Measurements from ENCODE around the gene LYPD5. TPM values are rescaled to one million over a fixed set of nuclear protein-coding genes. Genes with fewer than 3 reads are reported as not detected.

The LYPD5 gene
- total RNA-seq, 8 experiments from 2014 or later, result 0.05 to 2.4 (median 1.1) TPM

DNA sequence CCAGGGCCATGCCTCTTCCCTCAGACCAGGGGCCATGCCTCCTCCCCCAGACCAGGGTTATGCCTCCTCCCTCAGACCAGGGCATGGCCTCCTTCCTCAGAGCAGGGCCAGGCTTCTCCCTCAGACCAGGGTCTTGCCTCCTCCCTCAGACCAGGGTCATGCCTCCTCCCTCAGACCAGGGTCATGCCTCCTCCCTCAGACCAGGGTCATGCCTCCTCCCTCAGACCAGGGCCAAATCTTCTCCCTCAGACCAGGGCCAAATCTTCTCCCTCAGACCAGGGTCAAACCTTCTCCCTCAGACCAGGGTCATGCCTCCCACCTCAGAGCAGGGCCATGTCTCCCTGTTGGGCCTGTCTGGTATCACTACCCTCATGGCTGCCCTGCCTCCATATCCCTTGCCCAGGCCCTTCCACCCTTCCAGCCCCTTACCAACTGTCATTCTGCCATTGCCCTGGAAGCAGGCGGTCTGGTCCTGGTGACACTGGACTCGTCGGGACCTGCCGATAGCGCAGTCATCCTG lies 4.2 kb downstream of the LYPD5 start:
- H3K27ac ChIP-seq, result no peak overlapping the region
- peak overlapping the region in 1 of 5 donors; percentile 8 for H3K4me3 ChIP-seq
- 40% methylated on average over 2 of the region's 5 CpGs; no CpG with 5 or more reads in 9 of the 10 experiments for WGBS, 10 experiments
- no peak for ATAC-seq (replicated peaks in 6 of 8)
- in situ Hi-C loops (cut with MboI; ENCODE audit: low pct_unique_long_range_greater_than_20kb in 2 of 9, low sequenced_read_pairs in 9 of 9, unreplicated experiment in 9 of 9), result loop anchor here in 1 of 9 experiments (25.0 kb wide), 1 partner anchor 361 kb away; no protein-coding TSS in a partner anchor
- no peaks in the 10 kb centered on the region for H3K4me1 ChIP-seq (replicated peaks in 1 of 2)

GRCh38 chr19:43797556-43797955 lies 4.7 kb downstream of the LYPD5 start:
- no peaks in the 10 kb centered on the region for H3K4me1 ChIP-seq (replicated peaks in 1 of 2)
- no peak overlapping the region for H3K4me3 ChIP-seq
- no peak for ATAC-seq (replicated peaks in 6 of 8)
- in situ Hi-C loops (cut with MboI; ENCODE audit: low pct_unique_long_range_greater_than_20kb in 2 of 9, low sequenced_read_pairs in 9 of 9, unreplicated experiment in 9 of 9), result loop anchor here in 1 of 9 experiments (25.0 kb wide), 1 partner anchor 360 kb away; no protein-coding TSS in a partner anchor
- no peak overlapping the region for H3K27ac ChIP-seq
- WGBS, 10 experiments, result 37 to 80% (median 60%) methylated on average over 1 to 4 of the region's 7 CpGs; no CpG with 5 or more reads in 5 of the 10 experiments

- in situ Hi-C loops (cut with MboI; ENCODE audit: low pct_unique_long_range_greater_than_20kb in 2 of 9, low sequenced_read_pairs in 9 of 9, unreplicated experiment in 9 of 9), result loop anchor here in 1 of 9 experiments (25.0 kb wide), 1 partner anchor 360 kb away; no protein-coding TSS in a partner anchor
- WGBS, 10 experiments, result 0 to 70% (median 20%) methylated on average over 1 to 5 of the region's 6 CpGs; no CpG with 5 or more reads in 2 of the 10 experiments
- Histone ChIP-seq H3K4me1 (replicated peaks in 1 of 2) (no peaks in the 10 kb centered on the region), H3K27ac (no peak overlapping the region), H3K4me3 (no peak overlapping the region)
- no peak for ATAC-seq (replicated peaks in 6 of 8)
Observed at GRCh38 chr19:43797118-43797517, 5.1 kb downstream of the LYPD5 start.

DNA sequence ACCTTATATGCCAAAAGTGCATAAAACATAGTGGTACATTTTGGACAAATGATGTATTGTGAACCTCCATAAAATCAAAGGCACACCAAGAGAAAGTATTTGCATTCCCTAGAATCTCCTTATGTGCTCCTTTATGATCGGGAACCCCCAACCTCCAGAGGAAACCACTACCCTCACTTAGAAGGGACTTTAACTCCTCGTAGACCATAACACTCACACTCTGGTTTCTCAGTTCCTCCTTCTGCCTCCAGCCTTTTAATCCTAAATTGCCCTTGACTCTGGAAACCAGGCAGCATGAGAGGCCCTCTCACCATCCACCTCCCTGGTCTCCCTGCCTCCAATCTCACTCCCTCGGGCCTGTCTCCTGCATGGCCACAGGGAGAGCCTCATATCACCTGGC lies 11.7 kb downstream of the LYPD5 start:
- WGBS, 10 experiments, result 0 to 50% (median 17%) methylated on average over 1 to 2 of the region's 3 CpGs; no CpG with 5 or more reads in 3 of the 10 experiments

GRCh38 chr19:43789029-43789428 lies 13.2 kb downstream of the LYPD5 start:
- in situ Hi-C loops (cut with MboI; ENCODE audit: low pct_unique_long_range_greater_than_20kb in 2 of 9, low sequenced_read_pairs in 9 of 9, unreplicated experiment in 9 of 9), result loop anchor here in 1 of 9 experiments (25.0 kb wide), 1 partner anchor 352 kb away; no protein-coding TSS in a partner anchor
- no peaks in the 10 kb centered on the region for H3K4me1 ChIP-seq (replicated peaks in 1 of 2)
- WGBS, 10 experiments, result 0 to 50% (median 0%) methylated on average over 1 to 3 of the region's 3 CpGs; no CpG with 5 or more reads in 1 of the 10 experiments
- no peak overlapping the region for H3K4me3 ChIP-seq
- no peak overlapping the region for H3K27ac ChIP-seq
- peak in 3 of 8 experiments; percentile 15 to 44 (median 22) for ATAC-seq (replicated peaks in 6 of 8)

More for the DNA sequence above, 11.7 kb downstream of the LYPD5 start:
- no peak overlapping the region for H3K4me3 ChIP-seq
- in situ Hi-C loops (cut with MboI; ENCODE audit: low pct_unique_long_range_greater_than_20kb in 2 of 9, low sequenced_read_pairs in 9 of 9, unreplicated experiment in 9 of 9), result loop anchor here in 1 of 9 experiments (25.0 kb wide), 1 partner anchor 353 kb away; no protein-coding TSS in a partner anchor
- no peak for ATAC-seq (replicated peaks in 6 of 8)
- no peaks in the 10 kb centered on the region for H3K4me1 ChIP-seq (replicated peaks in 1 of 2)
- H3K27ac ChIP-seq, result no peak overlapping the region

DNA sequence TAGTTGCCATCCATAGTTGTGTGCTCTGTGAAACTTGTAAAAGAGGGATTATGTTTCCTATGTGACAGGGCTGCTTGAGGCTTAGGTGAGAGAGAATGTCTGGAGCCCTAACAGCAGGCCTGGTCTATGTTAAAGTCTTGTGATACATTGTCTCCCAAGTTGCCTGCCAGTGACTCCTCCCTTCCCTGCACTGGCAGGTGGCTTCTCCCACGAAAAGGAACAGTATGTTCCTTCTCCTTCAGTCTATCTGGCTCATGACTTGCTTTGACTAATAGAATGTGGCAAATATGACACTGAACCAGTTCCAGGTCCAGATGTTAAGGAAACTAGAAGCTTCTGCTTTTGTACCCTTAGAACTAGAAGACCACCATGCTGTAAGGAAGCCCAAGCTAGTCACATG lies 15.6 kb downstream of the LYPD5 start:
- 0 to 50% (median 20%) methylated on average over 1 of the region's 1 CpG; no CpG with 5 or more reads in 5 of the 10 experiments for WGBS, 10 experiments
- H3K4me1 ChIP-seq (replicated peaks in 1 of 2), result no peaks in the 10 kb centered on the region
- H3K4me3 ChIP-seq, result no peak overlapping the region
- in situ Hi-C loops (cut with MboI; ENCODE audit: low pct_unique_long_range_greater_than_20kb in 2 of 9, low sequenced_read_pairs in 9 of 9, unreplicated experiment in 9 of 9), result loop anchor here in 1 of 9 experiments (25.0 kb wide), 1 partner anchor 349 kb away; no protein-coding TSS in a partner anchor
- H3K27ac ChIP-seq, result no peak overlapping the region
- ATAC-seq (replicated peaks in 6 of 8), result no peak

DNA sequence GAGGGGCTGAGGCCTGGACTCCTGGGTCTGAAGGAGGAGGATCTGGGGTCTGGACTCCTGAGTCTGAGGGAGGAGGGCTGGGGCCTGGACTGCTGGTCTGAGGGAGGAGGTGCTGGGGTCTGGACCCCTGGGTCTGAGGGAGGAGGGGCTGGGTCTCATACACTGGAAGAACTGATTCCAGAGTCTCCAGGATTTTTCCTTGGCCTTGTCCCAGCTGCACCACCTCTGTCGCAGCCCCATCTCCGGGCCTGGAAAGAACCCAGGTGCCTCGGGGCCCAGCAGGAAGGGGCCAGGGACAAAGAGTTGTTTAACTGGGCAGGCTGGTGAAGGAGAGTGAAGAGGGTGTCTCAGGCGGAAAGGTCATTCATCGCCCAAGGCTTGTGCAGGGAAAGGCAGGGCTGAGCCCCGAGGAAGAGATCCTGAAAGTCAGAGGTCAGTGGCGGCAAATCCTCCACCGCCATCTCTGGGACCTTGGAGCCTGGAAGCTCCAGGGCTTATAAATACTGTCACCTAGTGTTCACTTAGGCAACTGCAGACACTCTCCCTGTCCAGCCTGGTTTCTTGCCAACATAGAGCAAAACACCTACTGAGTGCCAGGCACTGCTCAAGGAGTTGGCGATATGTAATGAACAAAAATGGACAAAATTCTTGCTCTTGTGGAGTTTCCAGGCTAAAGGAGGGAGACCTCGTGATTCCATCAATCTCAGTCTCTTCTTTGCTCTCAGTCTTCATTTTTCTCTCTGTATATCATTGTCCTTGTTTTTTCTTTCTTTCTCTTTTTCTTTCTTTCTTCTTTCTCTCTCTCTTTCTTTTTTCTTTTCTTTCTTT lies 17.1 kb downstream of the LYPD5 start:
- in situ Hi-C loops (cut with MboI; ENCODE audit: low pct_unique_long_range_greater_than_20kb in 2 of 9, low sequenced_read_pairs in 9 of 9, unreplicated experiment in 9 of 9), result loop anchor here in 1 of 9 experiments (25.0 kb wide), 1 partner anchor 348 kb away; no protein-coding TSS in a partner anchor
- Histone ChIP-seq H3K4me1 (replicated peaks in 1 of 2) (no peaks in the 10 kb centered on the region), H3K27ac (no peak overlapping the region), H3K4me3 (no peak overlapping the region)
- peak; percentile 17 to 85 (median 74) for ATAC-seq (replicated peaks in 6 of 8)
- 0 to 7% (median 1%) methylated on average over 2 to 3 of the region's 10 CpGs; no CpG with 5 or more reads in 2 of the 10 experiments for WGBS, 10 experiments

DNA sequence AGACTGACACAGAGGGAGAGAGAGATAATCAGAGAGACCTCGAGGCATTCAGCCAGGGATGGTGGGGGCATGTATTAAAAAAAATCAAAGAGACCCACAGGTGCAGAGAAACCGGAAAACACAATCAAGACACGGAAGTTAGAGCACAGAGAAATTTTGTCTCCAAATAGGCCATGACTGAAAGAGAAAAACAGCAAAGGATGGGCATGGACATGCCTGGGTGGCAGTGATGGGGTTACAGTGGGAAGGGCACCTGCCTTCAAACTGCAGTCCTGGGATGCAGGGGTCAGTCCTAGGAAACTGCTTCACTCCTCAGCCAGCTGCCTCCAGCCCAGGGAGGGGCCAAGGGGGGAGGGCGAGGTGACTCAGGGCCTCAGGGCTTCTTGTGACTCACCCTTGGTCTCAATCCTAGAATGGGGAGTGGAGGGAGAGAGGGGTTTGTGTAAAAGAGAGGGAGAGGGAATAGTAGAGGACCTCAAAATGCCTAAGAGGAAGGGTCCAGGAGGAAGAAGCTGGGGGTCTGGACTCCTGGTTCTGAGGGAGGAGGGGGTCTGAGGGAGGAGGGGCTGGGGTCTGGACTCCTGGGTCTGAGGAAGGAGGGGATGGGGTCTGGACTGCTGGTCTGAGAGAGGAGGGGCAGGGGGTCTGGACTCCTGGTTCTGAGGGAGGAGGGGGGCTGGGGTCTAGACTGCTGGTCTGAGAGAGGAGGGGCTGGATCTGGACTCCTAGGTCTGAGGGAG lies 17.8 kb downstream of the LYPD5 start:
- 40 to 100% (median 65%) methylated on average over 1 to 4 of the region's 4 CpGs; no CpG with 5 or more reads in 2 of the 10 experiments for WGBS, 10 experiments
- in situ Hi-C loops (cut with MboI; ENCODE audit: low pct_unique_long_range_greater_than_20kb in 2 of 9, low sequenced_read_pairs in 9 of 9, unreplicated experiment in 9 of 9), result loop anchor here in 1 of 9 experiments (25.0 kb wide), 1 partner anchor 347 kb away; no protein-coding TSS in a partner anchor
- ATAC-seq (replicated peaks in 6 of 8), result peak; percentile 55 to 84 (median 74)
- Histone ChIP-seq H3K4me3 (no peak overlapping the region), H3K27ac (no peak overlapping the region), H3K4me1 (replicated peaks in 1 of 2) (no peaks in the 10 kb centered on the region)

GRCh38 chr19:43783636-43784035 lies 18.6 kb downstream of the LYPD5 start:
- Histone ChIP-seq H3K4me3 (no peak overlapping the region), H3K27ac (no peak overlapping the region), H3K4me1 (replicated peaks in 1 of 2) (no peaks in the 10 kb centered on the region)
- in situ Hi-C loops (cut with MboI; ENCODE audit: low pct_unique_long_range_greater_than_20kb in 2 of 9, low sequenced_read_pairs in 9 of 9, unreplicated experiment in 9 of 9), result loop anchor here in 1 of 9 experiments (25.0 kb wide), 1 partner anchor 346 kb away; no protein-coding TSS in a partner anchor
- 80 to 100% (median 91%) methylated on average over 1 to 8 of the region's 8 CpGs; no CpG with 5 or more reads in 1 of the 10 experiments for WGBS, 10 experiments
- ATAC-seq (replicated peaks in 6 of 8), result no peak

GRCh38 chr19:43782689-43783231 lies 19.5 kb downstream of the LYPD5 start:
- peak in 2 of 8 experiments; percentile 6 to 9 for ATAC-seq (replicated peaks in 6 of 8)
- Histone ChIP-seq H3K4me3 (no peak overlapping the region), H3K27ac (no peak overlapping the region), H3K4me1 (replicated peaks in 1 of 2) (peaks cover 0 to 4% of the 10 kb centered on the region in 2 donors)
- 44 to 100% (median 87%) methylated on average over 1 to 9 of the region's 24 CpGs; no CpG with 5 or more reads in 5 of the 10 experiments for WGBS, 10 experiments
- in situ Hi-C loops (cut with MboI; ENCODE audit: low pct_unique_long_range_greater_than_20kb in 2 of 9, low sequenced_read_pairs in 9 of 9, unreplicated experiment in 9 of 9), result loop anchor here in 1 of 9 experiments (25.0 kb wide), 1 partner anchor 345 kb away; no protein-coding TSS in a partner anchor

GRCh38 chr19:43782311-43782660 lies 20.0 kb downstream of the LYPD5 start:
- WGBS, 10 experiments, result 0 to 83% (median 51%) methylated on average over 1 to 5 of the region's 8 CpGs; no CpG with 5 or more reads in 4 of the 10 experiments
- H3K27ac ChIP-seq, result no peak overlapping the region
- H3K4me3 ChIP-seq, result no peak overlapping the region
- H3K4me1 ChIP-seq (replicated peaks in 1 of 2), result peaks cover 0 to 8% of the 10 kb centered on the region in 2 donors
- in situ Hi-C loops (cut with MboI; ENCODE audit: low pct_unique_long_range_greater_than_20kb in 2 of 9, low sequenced_read_pairs in 9 of 9, unreplicated experiment in 9 of 9), result loop anchor here in 1 of 9 experiments (25.0 kb wide), 1 partner anchor 345 kb away; no protein-coding TSS in a partner anchor
- no peak for ATAC-seq (replicated peaks in 6 of 8)
